Stimulated activated naive CD8-positive, alpha-beta T cell treated with anti-CD3 and anti-CD28 coated beads, Interleukin-15, Interleukin-2, amounts not matched to agents 100 U/mL and 50 U/mL, for 24 hours (primary cell): ENCODE measurements around the gene SP5.
A peak's percentile ranks its signal among the peaks of the same experiment; 100 is the strongest.
"Not testable (repeated sequence)": the region's sequence is repeated elsewhere in the genome, so short reads cannot be mapped to it uniquely, and the experiment has no call there.

ENCODE experiments used
- ATAC-seq: fragments of 150-1000 bp; cut with Tn5 transposase; one replicate; pipeline ENCODE4 v1.10.0; 2021
- DNase-seq: peaks from one replicate; pipeline ENCODE4 v3.0.0; 2021

The SP5 gene

GRCh38 chr2:170715062-170715931 is at the start of gene SP5:
TSS of gene SP5 (plus strand) at chr2:170715337. CDS start at chr2:170715513, 176 bp downstream.
- peak; percentile 30 for ATAC-seq
- DNase-seq, result peak; percentile 24

GRCh38 chr2:170665743-170666142 is 49.4 kb upstream of the SP5 start:
- ATAC-seq, result no peak
- no peak for DNase-seq

- ATAC-seq (no peak), DNase-seq (no peak)
Measured at GRCh38 chr2:170669909-170670308, 45.2 kb upstream of the SP5 start.

- DNase-seq (no peak), ATAC-seq (no peak)
Measured at GRCh38 chr2:170670651-170671050, 44.5 kb upstream of the SP5 start.

- no peak for ATAC-seq
- DNase-seq, result no peak
Measured at GRCh38 chr2:170671079-170671478, 44.1 kb upstream of the SP5 start.

- not testable (repeated sequence) for ATAC-seq, DNase-seq
Measured at GRCh38 chr2:170674282-170674681, 40.9 kb upstream of the SP5 start.

GRCh38 chr2:170675701-170676100 is 39.4 kb upstream of the SP5 start:
- DNase-seq, result no peak
- ATAC-seq, result no peak

- no peak for ATAC-seq
- no peak for DNase-seq
Measured at GRCh38 chr2:170679607-170680079, 35.5 kb upstream of the SP5 start.

GRCh38 chr2:170680172-170680941 is 34.8 kb upstream of the SP5 start:
- no peak for ATAC-seq
- DNase-seq, result no peak

- no peak for ATAC-seq
- DNase-seq, result no peak
Measured at GRCh38 chr2:170681311-170681710, 33.8 kb upstream of the SP5 start.

GRCh38 chr2:170685591-170685990 is 29.5 kb upstream of the SP5 start:
- no peak for ATAC-seq

GRCh38 chr2:170689481-170689880 is 25.7 kb upstream of the SP5 start:
- no peak for DNase-seq
- ATAC-seq, result no peak

More at GRCh38 chr2:170685591-170685990, 29.5 kb upstream of the SP5 start:
- DNase-seq, result no peak

- no peak for ATAC-seq
- no peak for DNase-seq
Measured at GRCh38 chr2:170690640-170691039, 24.5 kb upstream of the SP5 start.

- ATAC-seq (no peak), DNase-seq (no peak)
Measured at GRCh38 chr2:170694316-170694715, 20.8 kb upstream of the SP5 start.

GRCh38 chr2:170695521-170696410 is 19.4 kb upstream of the SP5 start:
- ATAC-seq (no peak), DNase-seq (no peak)

- DNase-seq (no peak), ATAC-seq (no peak)
Measured at GRCh38 chr2:170696948-170697347, 18.2 kb upstream of the SP5 start.

- DNase-seq (no peak), ATAC-seq (no peak)
Measured at GRCh38 chr2:170701011-170701410, 14.1 kb upstream of the SP5 start.

GRCh38 chr2:170703776-170704476 is 11.2 kb upstream of the SP5 start:
- ATAC-seq (no peak), DNase-seq (no peak)

GRCh38 chr2:170707821-170708795 is 7.0 kb upstream of the SP5 start:
- ATAC-seq (no peak), DNase-seq (no peak)

- ATAC-seq, result no peak
- no peak for DNase-seq
Measured at GRCh38 chr2:170710609-170710979, 4.5 kb upstream of the SP5 start.
